ENCODE results near the gene RIPK4. TPM values are rescaled to one million over a fixed set of nuclear protein-coding genes. Genes with fewer than 3 reads are reported as not detected.

The RIPK4 gene
- total RNA-seq, 2 experiments from 2014 or later, result 0.65 to 0.76 TPM

GRCh38 chr21:41805643-41806042 is 38.8 kb upstream of the RIPK4 start:
- Mint-ChIP-seq H3K36me3 (ENCODE audit: low read depth) (peaks cover 27% of the 10 kb centered on the region), H3K4me1 (ENCODE audit: low read depth) (peaks cover 4% of the 10 kb centered on the region), H3K27me3 (no peaks in the 10 kb centered on the region), H3K9me3 (peaks cover 5% of the 10 kb centered on the region), H3K4me3 (no peak overlapping the region), H3K27ac (no peak overlapping the region)
- no peak for DNase-seq
- CTCF ChIA-PET, result no interaction called here
- no peak for TF ChIP-seq CTCF (IDR thresholded peaks at IDR 0.05)
- no peak for ATAC-seq
- intact Hi-C loops (cut with micrococcal nuclease), result no loop called here
- POLR2A ChIA-PET, result no interaction called here

- Mint-ChIP-seq H3K4me1 (ENCODE audit: low read depth) (peaks cover 4% of the 10 kb centered on the region), H3K27me3 (no peaks in the 10 kb centered on the region), H3K27ac (no peak overlapping the region), H3K4me3 (no peak overlapping the region), H3K9me3 (peaks cover 5% of the 10 kb centered on the region), H3K36me3 (ENCODE audit: low read depth) (peaks cover 27% of the 10 kb centered on the region)
- TF ChIP-seq CTCF (IDR thresholded peaks at IDR 0.05), result no peak
- CTCF ChIA-PET, result no interaction called here
- no peak for ATAC-seq
- no peak for DNase-seq
- POLR2A ChIA-PET, result interaction anchor here (0.6 kb wide), 1 partner anchor 107 kb away, joined by 3 read pairs; no protein-coding TSS in a partner anchor
- intact Hi-C loops (cut with micrococcal nuclease), result no loop called here
Observed at GRCh38 chr21:41805038-41805437, 38.2 kb upstream of the RIPK4 start.

DNA sequence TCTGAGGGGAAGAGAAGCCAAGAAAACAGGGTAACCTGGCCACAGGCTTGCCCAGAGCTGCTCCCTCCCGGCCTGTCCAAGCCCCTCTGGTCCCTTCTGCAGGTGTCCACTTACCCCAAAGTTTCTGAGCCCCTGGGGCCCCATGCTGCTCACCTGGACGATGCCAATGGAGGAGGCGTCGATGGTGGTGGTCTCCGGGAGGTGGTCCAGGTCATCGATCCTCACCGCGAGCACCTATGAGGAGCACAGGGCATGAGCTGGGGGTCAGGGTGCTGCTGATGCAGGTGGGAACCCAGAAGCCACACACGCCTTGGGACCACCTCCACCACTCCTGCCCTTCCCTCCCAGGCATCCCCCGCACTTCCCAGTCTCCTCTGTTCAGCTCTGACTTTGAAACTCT is 37.5 kb upstream of the RIPK4 start:
- DNase-seq, result no peak
- ChIA-PET POLR2A (no interaction called here), CTCF (no interaction called here)
- Mint-ChIP-seq H3K36me3 (ENCODE audit: low read depth) (peaks cover 27% of the 10 kb centered on the region), H3K9me3 (peaks cover 5% of the 10 kb centered on the region), H3K27me3 (no peaks in the 10 kb centered on the region), H3K4me3 (no peak overlapping the region), H3K27ac (no peak overlapping the region), H3K4me1 (ENCODE audit: low read depth) (peaks cover 4% of the 10 kb centered on the region)
- intact Hi-C loops (cut with micrococcal nuclease), result no loop called here
- ATAC-seq, result no peak
- no peak for TF ChIP-seq CTCF (IDR thresholded peaks at IDR 0.05)

DNA sequence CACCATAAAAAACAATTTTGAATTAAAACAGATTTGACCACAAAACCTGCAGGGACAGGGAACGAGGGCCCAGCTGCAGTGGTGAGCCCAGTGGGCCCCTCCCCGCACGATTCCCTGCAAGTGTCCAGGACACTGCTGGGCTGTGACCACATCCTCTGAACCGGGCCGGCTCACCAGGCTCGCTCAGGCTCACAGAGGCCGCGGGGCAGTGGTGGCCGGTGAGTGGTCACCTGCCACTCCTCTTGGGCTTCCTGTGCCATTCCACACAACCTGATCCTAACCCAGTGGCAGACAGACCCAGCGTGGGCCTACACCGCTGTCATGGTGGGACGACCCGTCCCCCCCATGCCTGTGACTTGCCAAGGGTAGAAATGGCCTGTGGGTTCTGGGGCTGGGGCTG is 36.5 kb upstream of the RIPK4 start:
- no peak for TF ChIP-seq CTCF (IDR thresholded peaks at IDR 0.05)
- H3K4me1 Mint-ChIP-seq (ENCODE audit: low read depth), result peaks cover 4% of the 10 kb centered on the region
- ChIA-PET CTCF (interaction anchor here (0.7 kb wide), 1 partner anchor 348 kb away, joined by 3 read pairs; no protein-coding TSS in a partner anchor), POLR2A (no interaction called here)
- H3K27ac Mint-ChIP-seq, result no peak overlapping the region
- DNase-seq, result no peak
- intact Hi-C loops (cut with micrococcal nuclease), result no loop called here
- H3K4me3 Mint-ChIP-seq, result no peak overlapping the region
- H3K36me3 Mint-ChIP-seq (ENCODE audit: low read depth), result peaks cover 27% of the 10 kb centered on the region
- ATAC-seq, result no peak
- no peaks in the 10 kb centered on the region for H3K27me3 Mint-ChIP-seq
- peaks cover 5% of the 10 kb centered on the region for H3K9me3 Mint-ChIP-seq

- POLR2A ChIA-PET, result no interaction called here
- no peak overlapping the region for H3K27ac Mint-ChIP-seq
Observed at GRCh38 chr21:41802684-41803083, 35.8 kb upstream of the RIPK4 start.

More at GRCh38 chr21:41802684-41803083, 35.8 kb upstream of the RIPK4 start:
- intact Hi-C loops (cut with micrococcal nuclease), result no loop called here
- Mint-ChIP-seq H3K4me1 (ENCODE audit: low read depth) (peaks cover 4% of the 10 kb centered on the region), H3K36me3 (ENCODE audit: low read depth) (peaks cover 25% of the 10 kb centered on the region), H3K4me3 (no peak overlapping the region), H3K9me3 (peaks cover 5% of the 10 kb centered on the region), H3K27me3 (no peaks in the 10 kb centered on the region)
- DNase-seq, result no peak
- TF ChIP-seq CTCF (IDR thresholded peaks at IDR 0.05), result no peak
- CTCF ChIA-PET, result interaction anchor here (0.7 kb wide), 1 partner anchor 349 kb away, joined by 3 read pairs; no protein-coding TSS in a partner anchor
- ATAC-seq, result no peak

All from activated CD8-positive, alpha-beta T cell treated with anti-CD3 and anti-CD28 coated beads for 36 hours (primary cell).